Tongue (tissue), 2 donors: ENCODE results near the gene KCNMA1. TPM values are rescaled to one million over a fixed set of nuclear protein-coding genes. Genes with fewer than 3 reads are reported as not detected.
A peak's percentile ranks its signal among the peaks of the same experiment; 100 is the strongest.
"Not testable (repeated sequence)": the region's sequence is repeated elsewhere in the genome, so short reads cannot be mapped to it uniquely, and the experiment has no call there.

Experiments
- DNase-seq: peaks from one replicate; pipeline ENCODE4 v3.0.0-alpha.2; 2015
- total RNA-seq: library from RNA; depleted of rRNA; stranded (reverse); fragments of >200 nt; gene quantifications from one replicate; pipeline ENCODE4 v1.2.3, GENCODE V29; 2014

KCNMA1 gene
- total RNA-seq, 1 donor from 2014 or later, result 34.3 TPM

DNA sequence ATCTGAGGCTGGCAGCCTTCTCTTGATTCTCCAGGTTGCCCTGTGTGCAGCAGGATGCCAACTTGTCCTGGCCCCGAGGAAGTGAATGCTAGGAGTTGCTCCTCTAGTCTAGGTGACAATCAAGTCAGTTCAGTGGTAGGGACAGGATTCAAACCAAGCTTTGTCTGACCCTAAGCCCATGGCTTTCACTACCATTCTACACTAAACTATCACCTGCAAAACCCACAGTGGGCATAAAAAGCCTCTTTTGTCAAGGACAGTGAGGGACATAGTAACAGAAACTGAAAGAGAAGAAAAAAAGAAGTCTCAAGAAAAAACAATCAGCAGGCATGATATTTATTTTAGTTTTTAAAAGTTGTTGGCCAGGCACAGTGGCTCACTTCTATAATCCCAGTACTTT lies 33.5 kb downstream of the KCNMA1 start:
- DNase-seq, result no peak

DNA sequence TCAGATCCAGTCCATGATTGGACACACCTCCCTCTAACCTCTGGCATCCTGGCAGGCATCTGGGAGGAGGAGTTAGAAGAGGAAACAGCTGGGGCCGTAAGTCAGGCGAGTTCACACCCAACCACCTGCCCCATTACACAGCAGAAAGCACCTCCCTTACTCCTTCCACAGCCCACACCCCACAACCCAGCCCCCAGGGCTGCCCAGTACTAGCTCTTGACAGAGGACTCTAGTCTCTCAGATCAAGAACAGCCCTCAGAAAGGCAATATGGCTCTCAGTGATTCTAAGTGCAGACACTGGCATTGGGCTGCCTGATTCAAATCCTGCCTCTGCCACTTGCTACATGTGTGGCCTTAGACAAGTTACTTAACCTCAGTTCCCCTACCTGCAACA lies 34.1 kb downstream of the KCNMA1 start:
- peak; percentile 69 for DNase-seq

DNA sequence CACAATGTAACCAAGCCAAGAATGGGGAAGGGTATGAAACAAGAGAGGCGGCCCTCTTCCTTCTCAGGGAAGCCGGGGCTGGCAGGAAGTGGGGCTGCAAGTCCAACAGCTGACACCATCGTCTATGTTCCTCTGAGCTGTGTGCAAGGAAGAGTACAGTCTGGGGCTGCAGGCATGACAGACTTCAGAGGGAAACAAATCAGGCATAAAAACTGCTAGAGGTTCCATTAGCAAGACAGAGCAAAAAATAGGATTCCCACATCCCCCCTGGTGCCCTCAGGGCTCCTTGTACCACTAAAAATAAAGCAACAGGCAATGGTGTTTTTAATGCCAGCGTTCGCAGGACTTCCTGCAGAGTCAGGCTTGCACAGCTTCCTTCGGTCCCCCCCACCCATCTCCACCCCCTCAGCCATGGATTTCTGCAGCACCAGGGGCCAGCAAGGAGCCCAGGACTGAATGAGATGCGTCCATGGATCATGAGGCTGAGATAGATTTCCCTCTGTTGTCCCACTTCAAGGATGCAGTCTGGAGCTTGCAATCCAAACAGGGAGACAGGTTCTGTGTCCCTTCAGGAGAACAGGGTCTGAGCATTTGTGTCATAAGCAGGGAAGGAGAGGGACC lies 34.6 kb downstream of the KCNMA1 start:
- DNase-seq, result peak; percentile 57

DNA sequence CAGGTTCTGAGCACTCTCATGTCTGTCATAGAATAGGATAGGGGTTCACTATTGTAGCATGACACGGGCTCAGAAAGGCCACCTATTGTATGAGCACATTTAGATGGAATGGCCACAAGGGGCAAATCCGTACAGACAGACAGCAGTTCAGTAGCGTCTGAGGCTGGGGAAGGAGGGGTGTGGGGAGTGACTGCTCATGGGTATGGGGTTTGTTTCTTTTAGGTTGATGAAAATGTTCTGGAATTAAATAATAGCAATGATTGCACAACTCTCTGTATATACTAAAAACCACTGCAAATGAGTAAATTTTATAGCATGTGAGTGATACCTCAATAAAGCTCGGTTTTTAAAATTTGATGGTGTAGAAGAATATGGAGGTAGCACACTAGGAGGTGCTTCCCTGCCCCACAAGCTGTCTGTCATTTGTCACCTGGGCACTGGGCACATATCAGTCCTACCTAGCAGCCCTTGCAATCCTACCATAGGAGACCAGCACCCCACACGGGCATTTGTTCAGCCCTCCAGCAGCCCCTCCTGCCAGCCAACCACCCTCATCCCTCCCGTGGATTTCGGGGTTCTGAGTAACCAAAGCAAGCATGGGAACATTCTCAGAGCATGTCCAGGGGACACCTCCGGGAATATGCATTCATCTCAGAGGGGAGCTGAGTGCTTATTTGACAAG lies 35.2 kb downstream of the KCNMA1 start:
- no peak for DNase-seq

DNA sequence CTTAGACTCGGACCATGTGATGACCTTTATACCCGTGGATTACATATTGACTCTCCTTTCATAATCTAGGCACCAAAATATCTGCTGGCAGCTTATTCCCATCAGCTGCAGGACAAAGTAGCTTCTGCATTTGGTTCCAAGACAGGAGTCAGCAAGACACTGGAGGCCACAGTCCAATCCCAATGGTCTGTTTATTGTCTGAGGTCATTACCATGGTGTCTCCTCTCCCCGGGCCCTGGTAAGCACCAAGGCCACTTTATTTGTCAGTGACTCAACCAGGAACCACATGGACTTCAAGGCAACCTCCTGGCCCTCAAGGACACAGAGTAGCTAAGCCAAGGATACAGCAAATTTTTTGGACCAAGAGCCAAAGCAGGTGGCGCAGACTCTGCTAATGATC lies 36.1 kb downstream of the KCNMA1 start:
- DNase-seq, result no peak

DNA sequence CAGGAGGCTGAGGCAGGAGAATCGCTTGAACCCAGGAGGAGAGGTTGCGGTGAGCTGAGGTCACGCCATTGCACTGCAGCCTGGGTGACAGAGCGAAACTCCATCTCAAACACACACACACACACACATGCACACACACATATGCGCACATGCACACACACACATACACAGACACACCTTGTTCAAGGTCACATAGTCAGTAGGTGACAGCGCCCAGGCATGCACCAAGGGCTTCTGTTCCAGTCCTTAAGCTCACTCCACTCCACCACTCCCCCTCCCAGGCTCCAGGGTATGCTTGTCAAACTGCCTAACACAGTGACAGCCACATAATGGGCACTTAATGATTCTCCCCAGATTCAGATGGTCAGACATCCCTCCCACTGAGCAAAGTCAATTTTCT lies 37.0 kb downstream of the KCNMA1 start:
- DNase-seq, result no peak

DNA sequence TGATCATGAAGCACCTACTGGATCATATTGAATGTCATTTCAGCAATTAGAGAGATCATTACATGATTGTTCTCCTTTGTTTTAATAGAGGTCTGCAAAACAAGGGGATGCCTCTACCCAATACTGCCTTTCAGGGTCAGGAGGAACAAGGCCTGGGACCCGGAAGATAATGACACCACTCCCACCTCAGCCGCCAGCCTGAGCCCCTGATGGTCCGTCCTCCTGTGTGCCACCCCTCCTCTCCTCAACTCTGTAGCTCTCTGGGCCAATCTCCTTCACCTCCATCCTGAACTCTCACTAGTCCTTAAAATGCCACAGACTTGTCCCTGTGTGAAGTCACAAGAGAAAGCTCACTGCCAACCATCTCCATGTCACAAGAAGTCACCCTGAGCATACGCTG lies 38.0 kb downstream of the KCNMA1 start:
- no peak for DNase-seq

DNA sequence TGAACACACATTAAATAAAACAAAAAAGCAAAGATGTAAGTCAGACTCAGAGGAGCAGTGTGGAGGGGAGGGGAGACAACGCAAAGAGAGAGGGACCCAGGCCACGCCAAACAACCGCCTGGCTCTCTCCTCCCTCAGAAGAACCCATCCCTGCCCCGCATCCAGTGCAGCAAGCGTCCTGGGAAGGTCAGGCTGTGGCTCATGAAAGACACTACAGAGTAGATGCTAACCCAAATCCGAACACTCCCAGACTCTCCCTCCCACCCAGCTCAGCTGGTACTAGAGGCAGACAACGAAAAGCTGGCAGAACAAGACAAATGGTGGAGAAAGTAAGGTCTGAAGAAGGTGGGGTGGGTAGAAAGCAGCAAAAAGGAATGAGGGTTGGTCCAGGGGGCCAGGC lies 39.0 kb downstream of the KCNMA1 start:
- DNase-seq, result no peak

DNA sequence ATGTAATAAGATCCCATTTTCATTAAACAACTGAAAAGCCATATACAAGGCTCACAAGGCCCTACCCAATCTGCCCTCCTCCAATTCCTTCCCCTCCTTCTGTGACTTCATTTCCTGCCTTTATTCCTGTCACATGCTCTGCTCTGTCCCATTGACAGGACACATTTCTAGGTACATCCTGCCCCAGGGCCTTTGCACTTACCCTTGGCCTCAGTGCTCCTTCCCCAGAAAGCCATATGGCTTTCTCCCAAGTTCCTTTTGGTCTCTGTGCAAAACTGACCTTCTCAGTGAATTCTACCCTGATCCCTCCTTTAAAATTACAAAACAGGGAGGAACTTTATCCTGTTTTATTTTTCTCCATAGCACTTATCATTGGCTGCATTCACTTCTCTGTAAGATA lies 40.0 kb downstream of the KCNMA1 start:
- no peak for DNase-seq

DNA sequence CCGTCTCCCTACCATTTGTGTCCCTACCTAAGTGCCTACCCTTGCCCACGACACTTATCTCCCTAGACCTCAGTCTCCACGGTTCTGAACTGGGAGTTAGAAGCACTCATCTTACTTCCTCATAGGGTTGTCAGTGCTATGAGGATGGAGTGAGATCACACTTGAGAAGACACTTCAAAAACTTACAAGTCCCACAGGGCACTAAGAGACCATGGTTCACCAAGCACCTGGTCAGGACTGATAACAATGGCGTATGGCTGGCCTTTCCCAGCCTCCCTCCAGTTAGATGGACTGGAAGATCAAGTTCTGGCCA lies 43.2 kb downstream of the KCNMA1 start:
- no peak for DNase-seq

DNA sequence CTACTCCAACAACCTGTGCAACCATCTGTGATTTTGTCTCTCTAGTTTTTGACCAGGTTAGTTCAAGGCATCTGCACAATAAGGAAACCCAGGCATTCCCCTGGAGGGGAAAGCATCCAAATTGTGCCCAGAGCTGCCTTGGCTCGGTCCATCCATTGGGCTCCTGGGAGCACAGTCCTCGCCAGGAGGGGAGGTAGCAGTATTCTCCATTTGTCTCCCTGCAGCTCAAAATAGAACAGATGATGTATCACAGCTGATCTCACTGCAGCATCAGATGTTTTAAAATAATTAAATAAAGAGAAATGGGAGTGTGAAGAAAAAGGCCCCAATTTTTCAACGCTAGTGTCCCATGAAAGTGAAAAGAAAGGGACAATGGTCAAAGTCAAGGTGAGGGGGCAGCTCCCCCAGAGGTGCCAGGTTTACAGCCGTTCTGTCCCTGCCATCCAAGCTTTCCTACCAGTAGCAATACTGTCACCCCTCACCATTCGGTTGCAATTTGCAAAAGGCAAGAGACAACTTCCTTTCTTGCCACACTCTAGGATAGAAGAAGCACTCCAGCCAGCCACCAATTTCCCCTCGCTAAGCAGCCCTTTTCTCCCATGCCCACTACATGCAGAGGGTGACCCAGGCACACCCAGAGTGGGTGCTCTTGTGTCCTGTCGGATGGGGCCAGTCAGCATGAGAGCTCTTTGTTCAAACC lies 43.7 kb downstream of the KCNMA1 start:
- no peak for DNase-seq

DNA sequence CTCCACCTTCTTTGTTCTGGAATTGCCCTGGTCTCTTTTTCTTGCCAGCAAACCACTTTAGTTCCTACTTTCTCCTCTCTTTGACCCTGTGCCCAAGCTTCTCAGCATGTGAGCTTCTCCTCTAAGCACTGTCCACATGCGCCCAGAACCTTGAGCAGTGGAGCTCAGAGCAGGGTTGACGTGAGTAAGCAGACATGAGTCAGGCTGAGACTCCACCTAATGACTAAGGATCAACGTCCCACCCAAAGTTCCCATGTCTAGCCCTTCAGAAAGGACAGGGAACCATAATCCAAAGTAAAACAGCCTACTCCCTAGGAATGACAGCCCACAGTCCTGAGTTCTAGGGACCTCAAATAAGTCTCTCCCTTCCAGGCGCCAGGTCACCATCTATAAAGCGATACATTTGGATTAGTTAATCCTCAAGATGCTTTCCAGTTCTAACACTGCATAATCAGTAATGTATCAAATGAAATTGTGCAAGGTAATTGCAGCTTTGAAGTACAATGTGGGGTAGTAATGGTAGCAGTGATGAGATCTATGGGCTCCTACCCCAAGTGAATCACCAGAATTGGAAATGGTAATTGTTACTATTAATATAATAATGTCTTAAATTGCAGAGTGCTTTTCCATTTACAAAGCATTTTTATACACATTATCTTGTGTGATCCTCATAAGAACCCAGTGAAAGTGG lies 44.5 kb downstream of the KCNMA1 start:
- no peak for DNase-seq

DNA sequence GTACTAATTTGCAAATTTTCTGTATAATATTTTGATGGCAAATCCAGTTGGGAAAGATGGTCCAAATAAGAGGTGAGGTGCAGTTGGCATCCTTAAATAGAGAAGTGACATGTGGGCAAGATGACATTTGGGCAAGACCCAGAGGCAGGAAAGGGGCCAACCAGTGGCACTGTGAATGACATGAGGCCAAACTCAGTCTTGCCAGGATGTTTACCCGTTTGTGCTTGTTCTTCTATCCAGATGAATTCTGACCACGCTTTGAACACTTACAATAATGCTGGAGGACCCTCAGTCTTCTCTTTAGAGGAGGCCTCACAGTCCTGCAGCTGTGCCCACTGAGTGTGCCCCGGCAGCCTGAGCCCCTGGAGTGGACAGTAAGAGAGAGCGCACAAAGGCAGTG lies 45.1 kb downstream of the KCNMA1 start:
- no peak for DNase-seq

DNA sequence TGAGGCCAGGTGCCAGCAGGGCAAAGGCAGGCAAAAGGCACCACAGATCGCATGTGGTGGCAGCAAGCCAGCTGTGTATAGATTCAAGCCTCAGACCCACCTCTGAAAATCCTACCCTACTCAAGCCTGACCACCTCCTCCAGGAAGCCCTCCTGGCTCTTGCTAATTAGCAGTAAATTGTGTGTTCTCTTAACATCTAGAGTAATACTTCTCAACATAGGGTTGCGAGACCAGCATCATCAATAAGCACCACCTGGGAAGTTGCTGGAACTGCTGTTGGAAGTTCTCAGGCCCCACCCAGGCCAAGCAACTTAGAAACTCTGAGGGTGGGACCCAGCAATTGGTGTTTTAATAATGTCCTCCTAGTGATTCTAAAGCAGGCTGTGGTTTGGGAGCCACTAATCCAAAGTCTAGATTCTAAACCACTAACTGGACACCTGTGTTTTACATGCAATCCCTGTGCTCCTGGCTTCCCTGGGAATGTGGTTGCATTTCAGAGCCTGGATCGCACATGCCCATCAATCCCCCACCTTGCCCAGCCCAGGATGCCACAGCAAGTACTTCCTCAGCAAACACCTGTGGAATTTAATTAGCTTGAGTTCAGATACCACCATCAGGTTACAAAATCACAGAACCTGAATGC lies 46.2 kb downstream of the KCNMA1 start:
- no peak for DNase-seq

DNA sequence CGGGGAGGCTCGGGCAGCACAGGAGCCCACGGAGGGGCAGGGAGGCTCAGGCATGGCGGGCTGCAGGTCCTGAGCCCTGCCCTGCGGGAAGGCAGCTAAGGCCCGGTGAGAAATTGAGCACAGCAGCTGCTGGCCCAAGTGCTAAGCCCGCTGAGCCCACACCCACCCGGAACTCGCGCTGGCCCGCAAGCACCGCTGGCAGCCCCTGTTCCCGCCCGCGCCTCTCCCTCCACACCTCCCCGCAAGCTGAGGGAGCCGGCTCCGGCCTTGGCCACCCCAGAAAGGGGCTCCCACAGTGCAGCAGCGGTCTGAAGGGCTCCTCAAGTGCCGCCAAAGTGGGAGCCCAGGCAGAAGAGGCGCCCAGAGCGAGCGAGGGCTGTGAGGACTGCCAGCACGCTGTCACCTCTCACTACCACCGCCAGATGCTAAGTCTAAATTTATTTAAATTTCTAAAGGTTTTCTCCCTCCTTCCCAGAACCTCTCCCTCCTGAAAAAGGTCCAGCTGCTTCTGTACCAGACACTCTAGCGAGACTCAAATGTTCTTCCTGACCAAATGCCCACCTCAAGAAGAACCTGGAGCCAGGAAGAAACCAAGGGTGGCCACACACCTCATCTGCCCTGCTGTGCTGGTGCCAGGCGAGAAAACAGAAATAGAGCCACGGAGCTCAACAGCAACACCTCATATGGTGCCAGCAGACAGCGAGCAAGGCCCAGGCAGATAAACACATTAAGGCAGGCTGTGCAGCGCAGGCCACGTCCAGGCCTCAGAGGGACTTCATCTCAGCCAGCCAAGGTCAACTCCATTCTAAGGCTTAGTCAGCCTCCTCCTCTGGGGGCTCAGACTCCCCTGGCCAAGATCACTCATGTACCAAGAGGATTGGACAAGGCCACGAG lies 47.0 kb downstream of the KCNMA1 start:
- no peak for DNase-seq

DNA sequence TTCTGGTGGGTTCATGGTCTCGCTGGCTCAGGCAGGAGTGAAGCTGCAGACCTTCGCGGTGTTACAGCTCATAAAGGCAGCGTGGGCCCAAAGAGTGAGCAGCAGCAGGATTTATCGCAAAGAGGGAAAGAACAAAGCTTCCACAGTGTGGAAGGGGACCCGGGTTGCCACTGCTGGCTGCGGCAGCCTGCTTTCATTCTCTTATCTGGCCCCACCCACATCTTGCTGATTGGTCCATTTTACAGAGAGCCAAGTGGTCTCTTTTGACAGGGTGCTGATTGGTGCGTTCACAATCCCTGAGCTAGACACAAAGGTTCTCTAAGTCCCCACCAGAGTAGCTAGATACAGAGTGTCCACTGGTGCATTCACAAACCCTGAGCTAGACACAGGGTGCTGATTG lies 47.9 kb downstream of the KCNMA1 start:
- not testable (repeated sequence) for DNase-seq

DNA sequence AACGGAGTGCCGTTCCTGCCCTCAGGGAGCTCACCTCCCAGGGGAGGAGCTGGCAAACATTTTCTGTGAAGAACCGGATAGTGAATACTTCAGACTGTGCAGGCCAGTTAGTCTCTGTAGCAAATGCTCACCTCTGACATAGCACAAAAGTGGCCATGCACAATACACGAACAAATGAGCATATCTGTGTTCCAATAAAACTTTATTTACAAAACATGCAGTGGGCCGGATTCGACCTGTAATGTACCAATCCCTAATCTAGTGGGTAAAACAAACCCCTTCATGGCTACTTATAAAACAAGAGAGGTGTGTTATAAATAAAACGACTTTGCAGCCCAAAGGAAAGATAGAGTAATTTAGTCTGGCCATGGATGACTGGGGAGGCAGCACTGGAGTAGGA lies 48.7 kb downstream of the KCNMA1 start:
- no peak for DNase-seq

DNA sequence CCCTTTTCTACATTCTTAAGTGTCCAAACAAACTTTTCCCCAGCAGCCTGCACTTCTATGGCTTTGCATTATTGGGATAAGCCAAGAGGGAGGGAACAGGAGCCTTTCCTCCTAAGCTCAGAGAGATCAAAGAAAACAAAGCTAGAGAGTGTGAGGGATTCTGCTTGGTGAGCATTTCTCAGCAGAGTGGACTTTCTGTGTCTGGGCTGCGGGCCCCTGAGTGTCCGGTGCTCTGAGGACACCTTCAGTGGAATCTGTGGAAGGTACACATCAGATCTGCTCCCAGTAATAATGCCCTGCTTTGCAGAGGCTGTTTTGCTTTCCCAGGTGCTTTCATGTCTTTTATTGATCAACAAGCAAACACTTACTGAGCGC lies 50.2 kb downstream of the KCNMA1 start:
- no peak for DNase-seq

DNA sequence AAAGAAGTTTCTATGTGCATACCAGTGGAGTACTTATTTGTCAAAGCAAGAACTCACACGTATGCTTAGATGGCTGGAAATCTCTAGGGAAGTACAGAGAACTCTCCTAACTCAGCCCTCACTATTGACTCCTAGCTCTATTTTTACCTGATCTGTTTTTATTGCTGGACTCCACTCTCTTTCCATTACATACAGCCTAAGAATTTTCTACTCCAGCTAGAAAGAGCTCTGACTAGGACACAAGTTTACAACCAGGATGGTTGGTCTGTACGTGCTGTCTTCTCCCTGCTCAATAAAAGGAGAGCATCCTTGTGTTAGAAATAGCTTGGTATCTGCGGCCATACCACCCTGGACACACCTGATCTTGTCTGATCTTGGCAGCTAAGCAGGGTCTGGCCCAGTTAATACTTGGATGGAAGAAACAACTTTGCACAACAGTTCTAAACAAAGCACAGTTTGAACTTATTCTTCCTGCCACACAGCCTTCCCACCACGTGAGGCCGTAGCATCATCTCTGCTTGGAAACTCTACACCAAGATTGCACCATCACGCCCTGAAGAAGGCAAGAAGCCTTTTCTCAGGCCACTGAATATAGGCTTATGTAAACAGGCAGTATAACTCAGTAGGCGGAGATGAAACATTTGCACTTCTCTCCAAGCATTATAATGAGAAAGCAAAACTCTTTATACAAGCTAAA lies 50.7 kb downstream of the KCNMA1 start:
- peak; percentile 54 for DNase-seq

DNA sequence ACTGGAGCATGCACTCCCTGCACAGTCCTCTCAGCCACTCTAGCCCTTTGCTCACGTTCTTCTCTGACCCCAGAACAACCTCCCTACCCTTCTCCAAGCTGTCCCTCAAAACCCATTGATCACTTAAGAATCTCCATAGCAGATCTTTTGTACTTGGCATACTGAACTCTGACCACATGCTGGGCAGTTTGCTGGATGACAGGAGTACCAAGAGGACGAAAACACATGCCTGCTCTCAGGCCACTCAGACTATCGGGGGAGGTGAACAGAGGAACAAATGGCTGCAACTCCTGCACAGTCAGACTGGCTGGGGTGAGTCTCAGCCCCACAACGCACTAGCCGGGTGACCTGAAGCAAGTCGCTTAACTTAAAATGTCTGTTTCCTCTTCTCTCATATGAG lies 52.7 kb downstream of the KCNMA1 start:
- DNase-seq, result no peak

DNA sequence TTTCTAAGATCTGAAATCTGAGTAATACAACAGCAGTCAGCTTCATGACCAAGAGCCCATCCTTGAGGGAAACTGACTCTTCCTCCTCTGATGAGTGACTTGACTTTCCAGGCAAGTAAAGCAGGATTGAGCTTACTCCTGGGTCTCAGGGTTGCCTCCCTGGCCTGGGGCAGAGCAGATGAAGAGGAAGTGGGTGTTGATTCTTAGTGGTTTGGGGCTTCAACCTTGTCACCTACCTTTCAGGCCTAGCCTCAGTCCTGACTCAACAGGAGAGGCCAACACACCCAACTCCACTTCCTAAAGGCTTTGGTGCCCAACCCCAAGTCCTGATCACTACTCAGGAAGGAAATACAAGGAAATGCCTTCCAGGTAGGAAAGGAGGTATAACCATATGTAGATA lies 54.1 kb downstream of the KCNMA1 start:
- no peak for DNase-seq
